Purkinje cell (primary cell): Measurements from ENCODE around the gene SLC29A4. TPM values are rescaled to one million over a fixed set of nuclear protein-coding genes. Genes with fewer than 3 reads are reported as not detected.

Source experiments
- polyA plus RNA-seq: library from polyadenylated mRNA; unstranded; fragments of >200 nt; fragmentation: Nextera tagmentation; gene quantifications from 2 replicates; pipeline ENCODE4 v1.2.1, GENCODE V29; 2014

The SLC29A4 gene, protein sequence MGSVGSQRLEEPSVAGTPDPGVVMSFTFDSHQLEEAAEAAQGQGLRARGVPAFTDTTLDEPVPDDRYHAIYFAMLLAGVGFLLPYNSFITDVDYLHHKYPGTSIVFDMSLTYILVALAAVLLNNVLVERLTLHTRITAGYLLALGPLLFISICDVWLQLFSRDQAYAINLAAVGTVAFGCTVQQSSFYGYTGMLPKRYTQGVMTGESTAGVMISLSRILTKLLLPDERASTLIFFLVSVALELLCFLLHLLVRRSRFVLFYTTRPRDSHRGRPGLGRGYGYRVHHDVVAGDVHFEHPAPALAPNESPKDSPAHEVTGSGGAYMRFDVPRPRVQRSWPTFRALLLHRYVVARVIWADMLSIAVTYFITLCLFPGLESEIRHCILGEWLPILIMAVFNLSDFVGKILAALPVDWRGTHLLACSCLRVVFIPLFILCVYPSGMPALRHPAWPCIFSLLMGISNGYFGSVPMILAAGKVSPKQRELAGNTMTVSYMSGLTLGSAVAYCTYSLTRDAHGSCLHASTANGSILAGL
- polyA plus RNA-seq, result 1.1 and 1.2 TPM in 2 replicates

DNA sequence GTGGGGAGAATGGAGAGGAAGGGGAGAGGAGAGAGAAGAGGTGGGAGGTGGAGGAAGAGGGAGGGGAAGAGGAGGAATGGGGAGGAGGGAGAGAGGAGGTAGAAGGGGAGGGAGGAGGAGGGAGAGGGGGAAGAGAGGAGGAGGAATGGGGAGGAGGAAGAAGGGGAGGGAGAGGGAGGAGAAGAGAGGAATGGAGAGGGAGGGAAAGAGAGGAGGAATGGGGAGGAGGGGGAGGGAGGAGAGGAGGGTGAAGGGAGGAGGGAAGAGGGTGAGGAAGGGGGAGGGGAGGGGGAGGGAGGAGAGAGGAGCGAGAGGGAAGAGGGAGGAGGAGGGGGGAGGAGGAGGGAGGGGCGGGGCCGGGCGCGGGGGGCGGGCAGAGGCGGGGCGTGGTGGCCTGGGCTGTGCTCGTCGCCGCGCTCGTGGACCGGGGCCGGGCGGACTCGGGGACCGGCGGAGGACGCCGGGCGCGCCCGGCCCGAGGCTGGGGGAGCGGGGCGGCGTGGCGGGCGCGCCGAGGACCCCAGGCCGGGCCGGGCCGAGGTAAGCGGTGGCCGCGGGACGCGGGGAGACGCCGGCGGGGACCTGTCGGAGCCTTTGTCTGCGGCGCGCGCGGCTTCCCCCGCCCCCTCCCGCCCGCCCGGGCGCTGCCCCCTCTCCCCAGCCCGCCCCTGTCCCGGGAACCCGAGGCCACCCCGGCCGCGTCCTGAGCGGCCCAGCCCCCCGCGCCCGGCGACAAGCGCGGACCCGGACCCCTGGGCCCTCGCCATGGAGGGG is at the start of gene SLC29A4:
TSS of gene SLC29A4 (plus strand) at position 401 of the 774 bp plus-strand sequence. CDS start 4,874 bp downstream, outside the sequence.

Other genes with a start within 250 kb of the SLC29A4 start
- gene RBAK, start 237.1 kb upstream of the SLC29A4 start, polyA plus RNA-seq, result 6.3 and 8.3 TPM in 2 replicates
- 20.0 and 23.5 TPM in 2 replicates for gene WIPI2, start 92.7 kb upstream of the SLC29A4 start, polyA plus RNA-seq
- 0.07 and 0.11 TPM in 2 replicates for gene TNRC18, start 140.9 kb downstream of the SLC29A4 start, polyA plus RNA-seq
- 0.73 and 0.79 TPM in 2 replicates for gene FBXL18, start 230.9 kb downstream of the SLC29A4 start, polyA plus RNA-seq
- gene ACTB, start 247.7 kb downstream of the SLC29A4 start, polyA plus RNA-seq, result 2,538 and 3,093 TPM in 2 replicates